Measurements from ENCODE around the gene TENM4.

DNA sequence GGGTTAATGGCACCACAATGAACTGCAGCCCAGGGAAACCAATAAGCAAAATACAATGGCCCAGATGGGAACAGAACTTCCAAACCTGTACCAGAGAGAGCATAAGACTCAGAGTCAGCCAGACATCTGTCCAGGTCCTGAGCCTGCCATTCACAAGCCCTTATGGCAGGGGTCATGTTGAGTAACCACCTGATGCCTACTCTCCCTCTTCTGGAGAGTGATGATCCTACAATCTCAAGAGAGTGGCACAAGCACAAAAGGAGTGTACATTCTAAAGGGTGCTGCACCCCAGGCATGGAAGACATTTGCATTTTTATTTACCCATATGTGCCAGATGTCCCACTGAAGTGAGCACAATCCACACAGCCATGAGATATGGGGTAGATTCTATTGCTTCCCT is 10.6 kb downstream of the TENM4 start:
- TF ChIP-seq EP300 (IDR thresholded peaks at IDR 0.05; ENCODE audit: borderline replicate concordance) (no peak), YY1 (IDR thresholded peaks at IDR 0.05; ENCODE audit: low read depth) (no peak), TAF1 (IDR thresholded peaks at IDR 0.05; ENCODE audit: low read depth) (no peak), MAX (IDR thresholded peaks at IDR 0.05) (no peak), TCF12 (IDR thresholded peaks at IDR 0.05; ENCODE audit: low read depth) (no peak), EGR1 (IDR thresholded peaks at IDR 0.05) (no peak)
- TF ChIP-seq, protein P1, sequence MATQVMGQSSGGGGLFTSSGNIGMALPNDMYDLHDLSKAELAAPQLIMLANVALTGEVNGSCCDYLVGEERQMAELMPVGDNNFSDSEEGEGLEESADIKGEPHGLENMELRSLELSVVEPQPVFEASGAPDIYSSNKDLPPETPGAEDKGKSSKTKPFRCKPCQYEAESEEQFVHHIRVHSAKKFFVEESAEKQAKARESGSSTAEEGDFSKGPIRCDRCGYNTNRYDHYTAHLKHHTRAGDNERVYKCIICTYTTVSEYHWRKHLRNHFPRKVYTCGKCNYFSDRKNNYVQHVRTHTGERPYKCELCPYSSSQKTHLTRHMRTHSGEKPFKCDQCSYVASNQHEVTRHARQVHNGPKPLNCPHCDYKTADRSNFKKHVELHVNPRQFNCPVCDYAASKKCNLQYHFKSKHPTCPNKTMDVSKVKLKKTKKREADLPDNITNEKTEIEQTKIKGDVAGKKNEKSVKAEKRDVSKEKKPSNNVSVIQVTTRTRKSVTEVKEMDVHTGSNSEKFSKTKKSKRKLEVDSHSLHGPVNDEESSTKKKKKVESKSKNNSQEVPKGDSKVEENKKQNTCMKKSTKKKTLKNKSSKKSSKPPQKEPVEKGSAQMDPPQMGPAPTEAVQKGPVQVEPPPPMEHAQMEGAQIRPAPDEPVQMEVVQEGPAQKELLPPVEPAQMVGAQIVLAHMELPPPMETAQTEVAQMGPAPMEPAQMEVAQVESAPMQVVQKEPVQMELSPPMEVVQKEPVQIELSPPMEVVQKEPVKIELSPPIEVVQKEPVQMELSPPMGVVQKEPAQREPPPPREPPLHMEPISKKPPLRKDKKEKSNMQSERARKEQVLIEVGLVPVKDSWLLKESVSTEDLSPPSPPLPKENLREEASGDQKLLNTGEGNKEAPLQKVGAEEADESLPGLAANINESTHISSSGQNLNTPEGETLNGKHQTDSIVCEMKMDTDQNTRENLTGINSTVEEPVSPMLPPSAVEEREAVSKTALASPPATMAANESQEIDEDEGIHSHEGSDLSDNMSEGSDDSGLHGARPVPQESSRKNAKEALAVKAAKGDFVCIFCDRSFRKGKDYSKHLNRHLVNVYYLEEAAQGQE (IDR thresholded peaks at IDR 0.05; ENCODE audit: low read depth): no peak

Measured in Ishikawa (cell line).